Stimulated activated CD4-positive, alpha-beta T cell treated with anti-CD3 and anti-CD28 coated beads, Interleukin-15, amount 100 ng/mL, for 1 hour (primary cell): ENCODE data around the gene ROBO3.

Source experiments
- DNase-seq, 2 donors: peaks; one replicate each; pipeline ENCODE4 v3.0.0-alpha.2; 2020; ENCODE audit warnings: low read depth in 1 of 2, low spot score in 1 of 2

ROBO3 gene

GRCh38 chr11:124890683-124891372 lies 25.6 kb downstream of the ROBO3 start:
- DNase-seq = no peak

- no peak for DNase-seq
Observed at GRCh38 chr11:124891373-124891861, 26.2 kb downstream of the ROBO3 start.

- no peak for DNase-seq
Observed at GRCh38 chr11:124892146-124892545, 26.9 kb downstream of the ROBO3 start.

DNA sequence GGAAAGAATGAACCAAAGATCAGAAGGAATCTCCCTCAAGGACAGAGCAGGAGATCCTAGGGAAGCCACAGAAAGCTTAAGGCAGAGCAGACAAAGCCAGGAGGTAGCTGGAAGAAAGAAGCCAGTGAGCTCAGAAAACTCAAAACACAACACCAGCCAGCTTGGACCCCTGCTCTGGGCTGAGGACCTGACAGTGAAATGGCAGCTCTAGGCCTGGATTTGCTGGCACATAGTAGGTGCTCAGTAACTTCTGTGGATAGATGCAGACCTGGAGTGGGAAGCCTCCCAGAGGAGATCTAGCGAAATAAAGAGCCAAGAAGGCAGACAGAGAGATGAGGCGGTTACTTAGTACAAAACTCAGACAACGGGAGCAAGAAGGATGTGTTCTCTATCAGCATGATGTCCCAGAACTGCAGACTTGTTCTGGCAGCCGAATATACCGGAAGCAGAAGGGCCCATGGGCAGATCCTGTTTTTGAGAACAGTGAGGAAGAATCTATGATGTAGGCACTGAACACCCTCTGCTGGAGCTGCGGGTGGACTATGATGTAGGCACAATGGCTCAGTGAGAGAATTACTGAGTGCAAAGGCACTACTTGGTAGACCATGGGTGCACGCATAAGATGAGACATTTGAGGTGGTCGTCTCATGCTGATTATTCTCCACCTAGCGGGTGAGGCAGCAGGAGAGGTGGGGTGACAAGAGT lies 27.7 kb downstream of the ROBO3 start:
- no peak for DNase-seq

DNA sequence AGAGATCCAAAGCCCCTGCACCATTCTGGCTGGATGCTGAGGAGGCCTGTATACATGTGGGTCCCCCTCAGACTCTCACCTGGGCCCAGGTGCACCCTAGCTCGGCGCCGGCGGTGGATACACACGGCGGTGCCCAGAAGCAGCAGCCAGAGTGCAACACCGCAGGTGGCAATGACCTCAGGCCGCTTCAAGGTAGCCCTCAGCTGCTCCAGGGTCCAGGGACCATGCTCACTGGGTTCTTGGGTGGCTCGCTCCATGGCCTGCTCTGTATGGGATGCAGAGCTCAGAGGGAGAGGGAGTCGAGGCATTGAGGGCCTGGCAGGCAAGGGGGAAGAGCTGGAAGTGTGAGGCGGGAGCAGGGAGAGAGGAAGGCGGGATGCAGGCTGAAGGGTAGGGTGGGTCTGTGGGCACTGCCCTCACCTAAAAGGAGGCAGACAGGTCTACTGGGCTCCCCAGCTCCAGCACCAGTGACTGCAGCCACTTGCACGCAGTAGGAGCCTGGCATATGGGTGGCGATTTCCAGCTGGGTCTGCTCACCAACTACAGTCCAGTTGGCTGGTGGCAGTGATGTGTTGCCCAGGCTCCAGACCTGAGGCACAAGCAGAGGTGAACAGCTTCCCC lies 28.7 kb downstream of the ROBO3 start:
- DNase-seq = no peak

DNA sequence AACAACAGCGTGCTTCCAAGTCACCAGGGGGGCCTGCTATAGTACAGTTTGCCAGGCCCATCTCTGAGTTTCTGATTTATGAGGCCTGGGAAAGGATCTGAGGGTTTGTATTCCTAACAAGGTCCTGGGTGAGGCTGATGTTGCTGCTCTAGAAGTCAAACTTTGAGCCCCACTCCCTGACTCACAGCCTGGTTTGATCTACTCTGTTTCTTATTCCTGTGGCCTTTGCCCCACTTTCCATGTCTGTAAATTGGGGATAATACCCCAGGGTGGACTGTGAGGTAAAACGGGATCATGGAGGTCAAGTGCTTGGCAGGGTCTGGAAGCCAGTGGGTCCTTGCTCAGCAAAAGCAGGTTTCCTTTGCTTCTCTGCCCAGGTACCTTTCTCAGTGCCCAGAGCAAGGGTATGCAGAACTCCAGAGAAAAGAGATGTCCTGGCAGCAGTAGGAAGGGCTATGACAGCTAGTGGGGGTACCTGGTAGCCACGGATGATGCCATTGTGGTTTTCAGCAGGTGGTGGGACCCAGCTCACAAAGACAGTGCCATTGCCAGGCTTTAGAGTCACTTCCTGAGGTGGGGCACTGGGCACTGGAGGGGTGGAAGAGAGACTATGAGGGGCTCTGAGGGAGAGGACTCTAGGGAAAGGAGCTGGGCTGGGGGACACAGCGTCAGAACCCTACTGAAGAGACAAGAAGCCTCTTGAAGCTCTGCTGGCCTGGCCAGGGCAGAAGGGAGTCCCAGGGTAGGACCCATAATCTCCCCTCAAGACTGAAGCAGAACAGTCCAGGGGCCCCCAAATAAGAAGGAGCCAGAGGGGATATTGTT lies 29.6 kb downstream of the ROBO3 start:
- no peak for DNase-seq

GRCh38 chr11:124895471-124895971 lies 30.3 kb downstream of the ROBO3 start:
- no peak for DNase-seq

- DNase-seq = no peak
Observed at GRCh38 chr11:124896071-124896750, 31.0 kb downstream of the ROBO3 start.

GRCh38 chr11:124896821-124897391 lies 31.7 kb downstream of the ROBO3 start:
- DNase-seq = no peak

GRCh38 chr11:124897674-124898262 lies 32.5 kb downstream of the ROBO3 start, which contains the start of gene ROBO4:
Gene ROBO4 (minus strand): TSS chr11:124897865. CDS start chr11:124897795, 70 bp downstream.
- no peak for DNase-seq

DNA sequence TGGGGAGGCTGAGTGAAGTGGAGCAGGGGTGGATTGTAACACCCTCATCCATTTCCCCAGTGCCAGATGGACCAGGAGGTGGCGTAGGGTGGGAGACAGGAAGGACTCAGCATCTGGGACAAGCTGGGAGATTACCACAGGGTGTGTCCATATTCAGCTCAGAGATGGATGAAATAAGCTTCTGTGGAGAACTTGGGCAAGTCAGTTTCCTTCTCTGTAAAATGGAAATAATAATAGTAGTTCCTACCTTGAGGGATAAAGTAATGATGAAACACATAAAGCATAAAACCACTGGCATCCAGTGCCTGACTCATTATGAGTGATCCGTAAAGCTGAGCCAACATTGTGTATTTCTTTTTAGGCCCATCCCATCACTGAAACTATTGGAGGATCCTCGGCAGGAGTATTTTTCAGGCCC lies 33.0 kb downstream of the ROBO3 start:
- no peak for DNase-seq

DNA sequence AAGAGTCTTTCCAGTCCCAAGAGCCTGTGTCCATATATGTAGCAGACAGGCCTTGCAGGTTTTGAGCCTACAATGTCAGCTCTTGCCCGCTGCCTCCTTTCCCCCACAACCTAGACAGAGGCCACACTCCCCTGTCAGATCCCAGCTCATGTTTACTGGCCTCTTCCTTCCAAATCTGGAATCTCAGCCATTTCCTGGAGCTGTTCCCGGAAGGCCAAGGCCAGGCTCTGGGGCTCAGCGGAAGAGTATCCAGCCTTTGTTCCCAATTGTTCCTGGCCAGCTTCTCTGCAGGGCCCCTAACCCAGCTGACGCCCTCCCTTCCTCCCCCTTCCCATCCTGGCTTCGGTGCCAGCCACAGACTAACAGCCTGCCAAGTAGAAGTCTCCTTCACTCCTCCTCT lies 33.5 kb downstream of the ROBO3 start:
- no peak for DNase-seq

DNA sequence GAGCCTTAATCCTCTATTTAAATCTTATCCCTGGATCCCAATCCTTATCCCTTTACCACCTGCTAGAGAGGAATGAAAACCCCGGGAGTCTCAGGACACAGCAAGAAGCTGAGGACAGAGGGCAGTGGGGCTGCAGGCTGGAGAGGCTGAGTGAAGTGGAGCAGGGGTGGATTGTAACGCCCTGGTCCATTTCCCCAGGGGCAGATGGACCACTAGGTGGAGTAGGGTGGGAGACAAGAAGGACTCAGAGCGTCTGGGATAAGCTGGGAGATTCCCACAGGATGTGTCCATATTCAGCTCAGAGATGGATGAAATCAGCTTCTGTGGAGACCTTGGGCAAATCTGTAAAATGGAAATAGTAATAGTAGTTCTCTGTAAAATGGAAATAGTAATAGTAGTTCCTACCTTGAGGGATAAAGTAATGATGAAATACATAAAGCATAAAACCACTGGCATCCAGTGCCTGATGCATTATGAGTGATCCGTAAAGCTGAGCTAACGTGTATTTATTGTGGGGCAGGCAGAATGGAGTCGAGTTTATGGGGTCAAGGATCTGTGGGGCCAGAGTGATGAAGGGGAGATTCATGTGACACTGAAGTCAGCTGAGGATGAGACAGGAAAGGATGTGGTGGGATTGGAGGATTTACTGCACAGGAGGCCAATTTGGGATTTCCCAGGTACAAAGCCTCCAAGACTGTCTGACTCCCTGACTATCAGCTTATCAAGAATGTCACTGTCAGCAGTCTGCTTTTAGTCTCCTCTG lies 34.3 kb downstream of the ROBO3 start:
- DNase-seq = no peak

GRCh38 chr11:124900464-124900863 lies 35.2 kb downstream of the ROBO3 start:
- no peak for DNase-seq

DNA sequence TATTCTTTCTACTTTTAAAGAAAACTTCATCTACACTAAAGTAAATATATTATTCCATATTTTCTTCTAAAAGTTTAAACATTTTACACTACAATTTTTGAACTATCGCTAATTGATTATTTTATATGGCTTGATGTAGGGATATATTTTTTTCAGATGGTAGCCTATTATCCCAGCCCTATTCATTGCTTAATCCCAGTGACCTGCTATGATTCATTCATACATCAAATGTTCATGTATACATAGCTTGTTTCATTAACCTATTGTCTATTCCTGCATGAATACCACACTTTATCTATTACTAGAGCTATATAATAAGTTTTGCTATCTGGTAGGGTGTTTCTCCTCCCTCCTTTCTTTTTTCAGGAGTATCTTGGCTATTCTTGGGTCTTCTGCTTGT lies 37.4 kb downstream of the ROBO3 start:
- DNase-seq = no peak

- no peak for DNase-seq
Observed at GRCh38 chr11:124915541-124916369, 50.5 kb downstream of the ROBO3 start.

- no peak for DNase-seq
Observed at GRCh38 chr11:124916370-124916710, 51.1 kb downstream of the ROBO3 start.

GRCh38 chr11:124917115-124917637 lies 51.9 kb downstream of the ROBO3 start:
- DNase-seq = no peak
